Right hindlimb (tissue), 1 donor: ENCODE data around the gene CCDC57.

Experiments used
- DNase-seq: peaks from one replicate; pipeline ENCODE4 v3.0.0-alpha.2; 2018

Gene CCDC57

DNA sequence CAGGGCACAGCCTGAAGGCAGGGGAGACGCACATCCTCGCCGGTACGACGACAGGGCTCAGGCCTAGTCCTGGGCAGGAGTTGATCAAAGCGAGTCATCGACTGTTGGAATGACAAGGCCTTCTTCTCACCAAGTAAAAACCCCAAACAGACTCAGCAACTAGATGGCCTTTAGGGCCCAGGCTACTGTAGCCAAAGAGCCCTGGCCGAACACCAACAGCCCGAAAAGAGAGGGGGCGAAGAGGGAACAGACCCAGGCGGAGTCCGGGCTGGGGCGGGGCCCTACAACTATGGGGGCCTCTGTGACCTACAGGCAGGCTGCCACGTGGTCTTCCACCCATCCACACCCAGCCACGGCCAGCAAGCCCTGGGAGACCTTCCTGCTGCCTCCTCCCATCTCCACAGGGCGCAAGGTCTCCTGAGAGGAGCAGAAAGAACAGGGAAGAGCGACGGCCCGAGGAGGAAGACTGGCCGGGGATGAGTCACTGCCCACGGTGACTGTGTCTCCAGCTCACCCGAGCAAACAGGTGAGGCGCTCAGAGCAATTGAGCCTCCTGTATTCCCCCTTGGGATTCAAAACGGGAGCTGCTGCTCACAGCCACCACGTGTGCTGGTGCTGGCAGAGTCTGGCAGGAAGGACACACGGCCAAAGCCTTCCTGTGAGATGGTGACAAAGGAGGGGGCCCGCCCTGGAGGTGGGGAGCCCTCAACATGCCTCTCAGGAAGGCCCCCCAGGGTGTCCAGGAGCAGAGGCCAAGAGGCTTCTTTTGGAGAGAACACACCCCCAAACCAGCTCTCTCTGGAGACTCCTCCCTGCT is 33.9 kb upstream of the CCDC57 start:
- no peak for DNase-seq

DNA sequence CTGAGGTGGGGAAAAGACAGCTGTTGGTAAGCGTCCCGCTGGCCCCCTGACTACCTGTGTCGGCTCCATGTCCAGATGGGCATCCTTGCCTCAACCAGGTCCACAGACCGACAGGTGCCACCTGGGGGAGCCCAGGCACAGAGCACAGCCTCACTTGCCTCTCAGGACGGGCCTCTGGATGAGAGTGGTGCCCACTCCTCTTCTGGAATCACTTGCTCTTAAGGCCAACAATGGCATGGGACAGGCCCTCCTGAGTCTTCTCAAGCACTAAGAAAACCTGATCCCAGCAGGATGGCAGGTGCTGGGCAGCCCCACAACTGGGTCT is 33.4 kb upstream of the CCDC57 start:
- no peak for DNase-seq

DNA sequence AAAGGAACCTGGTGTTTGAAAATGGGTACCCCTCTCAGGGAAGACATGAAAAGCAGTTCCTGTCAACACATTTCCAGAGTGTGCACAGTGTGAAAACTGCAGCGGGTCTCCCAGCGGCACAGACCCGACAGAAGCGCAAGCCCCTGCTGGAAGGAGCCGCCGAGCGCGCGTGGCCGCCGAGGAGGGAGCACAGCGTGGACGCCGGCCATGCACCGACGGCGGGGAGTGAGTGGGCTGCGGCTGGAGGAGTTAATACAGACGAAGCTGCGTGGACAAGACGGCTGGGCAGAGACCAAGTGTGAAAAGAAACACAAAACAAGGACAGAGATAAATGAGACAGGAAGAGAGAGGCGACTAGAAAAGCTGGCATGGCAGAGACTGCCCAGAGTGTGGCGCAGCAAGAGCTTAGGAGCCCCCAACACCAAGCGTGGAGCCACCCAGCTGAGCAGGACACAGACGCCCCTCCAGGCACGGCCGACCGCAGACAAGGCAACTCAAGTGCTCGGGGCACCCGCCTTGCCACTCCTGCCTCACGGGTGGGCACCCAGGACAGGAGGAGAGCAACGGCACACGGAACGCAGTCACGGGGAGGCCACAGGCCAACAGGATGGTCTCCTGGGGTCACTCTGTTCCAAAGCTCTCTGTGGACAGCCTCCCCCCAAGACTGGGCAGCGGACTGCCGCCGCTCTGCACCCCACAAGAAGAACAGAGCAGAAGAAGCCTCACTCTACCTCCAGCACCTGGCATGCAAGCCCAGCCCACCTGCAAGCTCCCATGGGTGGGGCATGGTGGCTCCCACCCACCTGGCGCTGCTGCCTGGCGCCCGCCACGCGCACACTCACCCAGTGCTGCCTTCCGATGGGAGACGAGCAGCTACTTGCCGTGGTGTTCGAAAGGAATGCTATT is 32.7 kb upstream of the CCDC57 start:
- DNase-seq = no peak

DNA sequence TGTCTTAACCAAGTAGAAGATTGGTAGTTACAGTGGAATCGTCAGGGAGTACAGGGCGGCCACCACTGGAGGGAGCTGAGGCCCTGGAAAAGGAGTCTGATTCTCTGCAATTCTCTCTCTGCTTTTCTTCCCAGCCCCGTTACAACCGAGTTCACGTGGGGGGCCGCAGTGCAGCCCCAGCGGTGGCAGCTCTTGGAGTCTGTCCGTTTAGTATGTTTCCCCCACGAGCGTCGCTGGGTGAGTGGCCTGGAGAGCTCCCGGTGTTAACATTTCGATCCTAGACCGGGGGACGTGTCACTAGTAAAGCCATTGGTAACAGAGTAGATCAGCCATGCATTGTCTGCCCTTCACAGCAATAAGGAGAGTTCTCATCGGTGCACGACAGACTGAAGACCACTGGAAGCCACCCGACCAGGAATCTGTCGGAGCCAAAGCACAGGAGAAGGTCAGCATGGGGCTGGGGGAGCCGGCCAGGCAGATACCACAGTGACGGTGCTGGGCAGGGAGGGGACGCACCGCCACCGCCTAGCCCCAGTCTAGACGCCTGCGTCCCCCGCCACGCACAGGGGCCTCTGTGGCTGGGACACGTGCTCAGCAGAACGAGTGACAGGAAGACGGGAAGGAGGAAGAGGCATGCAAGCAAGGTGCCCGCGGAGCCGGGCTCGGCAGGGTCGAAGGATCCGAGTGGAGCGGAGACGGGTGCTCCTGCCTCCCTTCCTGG is 31.9 kb upstream of the CCDC57 start:
- DNase-seq = no peak

DNA sequence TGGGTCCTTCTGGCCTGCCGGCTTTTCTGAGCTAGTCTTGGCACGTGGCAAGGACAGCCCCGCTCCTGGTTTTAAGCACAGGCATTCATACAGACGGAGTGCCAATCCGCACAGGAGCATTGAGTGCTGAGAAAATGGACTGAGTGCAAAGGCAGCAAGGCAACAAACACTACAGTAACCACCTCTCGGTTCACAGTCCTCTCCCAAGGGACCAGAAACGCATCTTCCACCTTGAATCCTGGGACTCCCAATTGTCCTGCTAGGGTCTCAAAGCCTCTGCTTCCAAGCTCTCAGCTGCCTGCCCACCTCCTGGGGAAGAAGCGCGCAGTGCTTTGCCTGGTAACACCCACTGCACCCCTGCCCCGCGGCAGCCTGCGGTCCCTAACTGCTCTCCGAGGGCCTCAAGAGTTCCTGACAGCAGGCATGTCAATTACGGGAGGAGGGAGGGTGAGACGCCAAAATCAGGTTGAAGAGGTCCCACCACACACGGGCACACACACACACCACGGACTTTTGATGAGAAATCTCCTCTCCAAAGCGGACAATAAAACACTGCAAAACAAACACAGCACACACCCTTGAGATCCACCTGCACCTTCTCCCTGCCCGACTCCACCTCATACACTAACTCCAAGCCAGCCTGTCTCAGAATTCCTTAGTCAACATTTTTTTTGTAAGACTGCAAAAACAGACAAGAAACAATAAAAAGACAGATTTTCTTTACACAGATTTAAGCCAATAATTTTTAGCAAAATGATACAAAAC is 31.2 kb upstream of the CCDC57 start:
- DNase-seq = no peak

DNA sequence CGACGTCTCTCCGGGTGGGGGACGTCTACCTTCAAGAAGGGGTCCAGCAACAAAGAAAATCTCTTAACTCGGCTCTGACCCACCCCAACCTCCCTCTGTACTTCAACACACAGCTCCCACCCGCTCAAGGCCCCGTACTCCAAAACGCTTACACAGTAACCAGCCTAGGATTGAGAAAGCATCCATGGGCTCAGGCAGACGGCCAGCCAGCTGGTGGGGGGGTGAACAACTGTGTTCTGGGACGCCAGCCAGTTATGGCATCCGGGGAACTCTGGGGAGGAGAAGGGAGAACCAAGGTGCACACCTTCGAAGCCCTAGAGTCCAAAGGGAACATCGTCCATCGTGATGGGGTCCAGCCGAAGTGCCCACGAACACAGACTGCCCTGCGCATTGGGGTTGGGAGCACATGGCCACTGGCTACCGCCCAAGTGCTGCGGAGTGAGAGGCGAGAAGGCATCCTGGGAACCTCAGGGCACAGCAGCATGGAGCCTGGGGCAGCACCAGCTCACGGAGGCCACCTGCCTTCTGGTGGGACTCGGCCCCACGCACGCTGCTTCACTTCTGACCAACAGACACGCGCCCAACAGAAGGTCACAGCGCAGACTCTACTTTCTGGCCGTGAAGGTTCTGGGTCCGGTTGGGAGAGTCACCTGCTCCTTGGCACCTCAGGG is 30.5 kb upstream of the CCDC57 start:
- peak; percentile 87 for DNase-seq

DNA sequence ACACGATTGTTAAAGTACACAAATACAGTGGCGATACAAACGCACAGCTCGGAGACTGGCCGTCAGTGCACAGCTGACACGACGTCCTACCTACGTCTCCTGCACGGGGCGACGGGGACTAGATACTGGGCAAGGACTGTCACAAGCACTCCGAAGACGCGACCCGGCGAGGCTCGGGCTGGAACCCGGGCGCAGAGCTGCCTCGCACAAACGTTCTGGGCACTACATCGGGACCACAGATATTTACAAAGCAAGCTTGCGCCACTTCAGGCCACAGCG is 30.0 kb upstream of the CCDC57 start:
- no peak for DNase-seq

DNA sequence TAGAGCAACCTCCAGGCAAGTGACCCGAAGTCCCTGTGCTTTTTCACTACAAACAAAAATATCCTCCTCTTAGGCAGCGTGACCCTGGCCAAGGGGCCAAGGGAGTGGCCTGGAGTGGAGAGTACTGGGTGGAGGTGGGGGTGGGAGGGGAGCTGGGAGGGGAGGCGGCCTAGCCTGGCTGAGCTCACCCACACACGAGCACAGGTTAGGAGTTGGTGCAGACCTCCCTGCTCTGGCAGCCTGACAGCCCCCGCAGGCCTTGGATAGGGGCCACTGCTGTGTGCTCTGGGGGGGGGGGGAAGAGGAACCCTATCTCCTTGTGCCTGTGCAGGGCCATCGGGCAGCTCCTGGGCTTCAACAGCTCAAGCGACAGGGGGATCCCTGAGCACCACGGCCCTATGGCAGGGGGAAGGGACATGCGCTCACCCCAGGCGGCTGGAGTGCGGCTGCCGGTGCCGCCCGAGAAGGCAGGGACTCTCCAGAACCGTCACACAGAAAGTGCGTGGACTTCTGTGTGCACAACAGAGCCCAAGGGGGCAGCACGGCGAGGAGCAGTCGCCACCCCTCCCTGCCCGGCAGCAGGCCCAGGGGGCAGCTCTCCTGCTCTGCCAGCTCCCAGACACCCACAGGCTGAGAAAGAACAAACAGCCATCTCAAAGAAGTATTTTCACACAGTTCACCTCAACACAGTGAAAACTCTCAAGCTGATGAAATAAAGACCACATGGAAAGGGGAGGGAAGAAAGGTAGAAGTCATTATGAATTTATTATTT is 29.5 kb upstream of the CCDC57 start:
- peak; percentile 58 for DNase-seq

DNA sequence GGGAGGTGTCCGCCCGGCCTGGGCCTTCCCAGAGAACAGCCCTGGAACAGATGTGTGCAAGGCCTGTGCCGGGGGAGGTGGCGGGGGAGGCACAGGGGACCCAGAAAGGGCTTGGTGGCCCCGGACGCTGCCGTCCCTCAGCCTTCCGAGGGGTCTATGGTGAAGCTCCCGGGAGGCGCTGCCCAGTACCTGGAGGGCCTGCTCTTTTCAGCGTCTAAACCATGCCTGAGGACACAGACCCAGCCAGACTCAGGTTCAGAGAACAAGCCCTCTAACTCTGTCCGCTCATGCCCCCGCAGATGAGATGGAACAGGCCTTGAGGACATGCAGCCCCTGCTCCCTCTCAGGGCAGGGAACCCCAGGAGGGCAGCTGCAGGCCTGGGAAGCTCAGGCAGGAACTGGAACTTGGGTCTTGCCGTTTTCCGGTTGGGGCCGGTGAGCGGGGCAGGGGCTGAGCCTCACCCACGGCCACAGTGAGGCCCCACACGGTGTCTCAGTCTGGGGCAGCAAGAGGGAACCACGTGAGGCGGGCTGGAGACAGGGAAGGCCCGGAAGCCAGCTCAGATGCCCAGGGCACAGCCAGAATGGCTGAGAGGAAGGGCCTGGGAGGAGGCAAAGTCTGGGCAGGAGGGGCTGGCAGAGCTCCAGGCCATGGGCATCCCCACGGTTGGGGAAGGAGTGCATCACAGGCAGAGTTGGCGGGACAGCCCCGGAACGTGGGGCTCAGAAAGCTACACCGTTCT is 28.7 kb upstream of the CCDC57 start:
- DNase-seq = peak; percentile 75

DNA sequence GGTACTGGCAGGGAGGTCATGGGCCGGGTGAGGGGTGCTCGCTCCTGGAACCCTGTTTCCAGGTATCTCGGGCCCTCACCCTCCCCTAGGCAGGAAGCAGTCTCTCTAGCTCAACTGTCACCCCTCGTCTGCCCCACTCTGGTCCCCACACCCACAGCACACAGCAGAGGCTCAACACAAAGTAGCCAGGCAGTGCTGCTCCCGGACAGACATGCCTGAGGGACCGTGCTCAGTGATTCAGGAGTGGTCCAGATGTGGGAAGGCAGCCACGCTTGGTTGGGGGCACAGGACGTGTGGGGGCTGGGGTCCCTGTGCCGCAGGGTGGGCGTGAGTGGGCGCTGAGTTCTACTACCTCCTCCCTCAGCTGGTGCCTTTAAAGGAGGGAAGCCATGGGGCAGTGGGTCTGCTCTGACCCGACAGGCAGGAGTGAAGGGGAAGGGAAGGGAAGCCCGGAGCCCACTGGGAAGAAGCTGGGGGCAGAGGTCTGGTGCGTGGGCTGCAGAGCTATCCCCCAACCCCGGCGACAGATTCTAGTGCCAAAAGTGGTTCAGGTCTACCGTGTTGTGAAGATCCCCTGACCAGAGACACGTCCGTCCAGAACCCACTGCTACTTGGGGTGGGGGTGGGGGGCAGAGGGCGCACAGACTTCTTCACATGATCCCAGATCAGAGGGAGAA is 28.0 kb upstream of the CCDC57 start:
- DNase-seq = no peak

DNA sequence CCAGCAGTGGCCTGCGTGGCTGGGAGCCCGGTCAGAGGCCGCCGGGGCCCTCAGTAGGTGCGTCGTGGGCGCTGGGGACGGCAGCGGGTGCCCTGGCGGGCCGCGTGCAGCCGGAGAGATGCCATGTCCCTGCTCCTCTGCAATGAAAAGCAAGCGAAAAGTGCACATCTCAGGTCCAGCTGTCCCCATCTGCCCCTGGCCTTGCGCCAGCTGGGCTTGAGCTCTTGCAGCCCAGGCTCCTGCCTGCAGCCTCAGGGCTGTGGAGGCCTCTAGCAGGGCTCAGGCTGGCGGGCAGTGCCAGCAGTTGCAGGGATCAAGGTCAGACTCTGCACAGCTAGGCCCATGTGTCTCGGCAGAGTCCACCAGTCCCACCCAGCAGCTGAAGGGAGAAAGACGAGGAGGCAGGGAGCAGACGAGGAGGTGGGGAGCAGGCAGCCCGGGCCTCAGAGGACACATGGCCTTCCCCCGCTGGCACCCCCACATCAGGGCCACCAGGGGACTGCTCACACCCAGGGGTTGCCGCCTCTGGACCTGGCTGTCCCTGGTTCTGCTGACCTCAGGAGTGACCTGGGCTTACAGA is 27.4 kb upstream of the CCDC57 start:
- peak; percentile 81 for DNase-seq

DNA sequence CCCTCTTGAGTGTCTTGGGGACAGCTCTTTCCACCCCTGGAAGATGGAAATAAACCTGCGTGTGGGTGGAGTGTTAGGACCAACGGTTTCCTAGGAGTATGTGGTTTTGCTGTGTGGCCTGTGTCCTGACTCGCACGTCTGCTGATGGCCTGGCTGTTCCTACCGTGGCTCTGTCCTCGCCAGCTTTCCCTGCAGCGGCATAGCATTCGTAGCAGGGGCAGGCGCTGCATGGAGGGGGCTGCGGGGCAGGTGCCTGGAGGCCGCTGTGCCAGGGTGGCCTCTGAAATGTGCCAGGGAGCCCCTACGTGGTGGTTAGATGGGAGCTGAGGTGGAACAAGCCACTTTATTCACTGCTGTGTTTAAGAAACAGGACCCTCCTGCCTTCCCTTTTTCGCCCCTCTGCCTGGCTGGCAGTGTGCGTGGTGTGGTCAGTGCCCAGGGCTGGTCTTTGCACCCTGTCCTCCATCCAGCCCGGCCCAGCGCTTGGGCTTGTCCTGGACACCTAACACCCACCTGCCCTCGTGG is 26.8 kb upstream of the CCDC57 start:
- DNase-seq = peak; percentile 25

DNA sequence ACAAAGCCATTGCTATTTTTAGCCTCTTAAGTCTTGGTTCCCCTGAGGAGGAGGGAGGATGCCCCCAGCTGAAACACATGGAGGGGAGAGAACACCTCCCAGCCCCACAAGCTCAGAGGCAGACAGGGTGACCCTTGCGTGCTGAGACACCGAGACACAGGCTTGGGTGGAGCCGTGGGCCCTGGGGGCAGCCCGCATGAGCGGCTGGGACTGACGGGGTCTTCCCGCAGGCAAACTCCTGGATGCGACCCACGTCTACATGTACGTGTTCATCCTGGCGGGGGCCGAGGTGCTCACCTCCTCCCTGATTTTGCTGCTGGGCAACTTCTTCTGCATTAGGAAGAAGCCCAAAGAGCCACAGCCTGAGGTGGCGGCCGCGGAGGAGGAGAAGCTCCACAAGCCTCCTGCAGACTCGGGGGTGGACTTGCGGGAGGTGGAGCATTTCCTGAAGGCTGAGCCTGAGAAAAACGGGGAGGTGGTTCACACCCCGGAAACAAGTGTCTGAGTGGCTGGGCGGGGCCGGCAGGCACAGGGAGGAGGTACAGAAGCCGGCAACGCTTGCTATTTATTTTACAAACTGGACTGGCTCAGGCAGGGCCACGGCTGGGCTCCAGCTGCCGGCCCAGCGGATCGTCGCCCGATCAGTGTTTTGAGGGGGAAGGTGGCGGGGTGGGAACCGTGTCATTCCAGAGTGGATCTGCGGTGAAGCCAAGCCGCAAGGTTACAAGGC is 26.0 kb upstream of the CCDC57 start:
- peak; percentile 51 for DNase-seq

DNA sequence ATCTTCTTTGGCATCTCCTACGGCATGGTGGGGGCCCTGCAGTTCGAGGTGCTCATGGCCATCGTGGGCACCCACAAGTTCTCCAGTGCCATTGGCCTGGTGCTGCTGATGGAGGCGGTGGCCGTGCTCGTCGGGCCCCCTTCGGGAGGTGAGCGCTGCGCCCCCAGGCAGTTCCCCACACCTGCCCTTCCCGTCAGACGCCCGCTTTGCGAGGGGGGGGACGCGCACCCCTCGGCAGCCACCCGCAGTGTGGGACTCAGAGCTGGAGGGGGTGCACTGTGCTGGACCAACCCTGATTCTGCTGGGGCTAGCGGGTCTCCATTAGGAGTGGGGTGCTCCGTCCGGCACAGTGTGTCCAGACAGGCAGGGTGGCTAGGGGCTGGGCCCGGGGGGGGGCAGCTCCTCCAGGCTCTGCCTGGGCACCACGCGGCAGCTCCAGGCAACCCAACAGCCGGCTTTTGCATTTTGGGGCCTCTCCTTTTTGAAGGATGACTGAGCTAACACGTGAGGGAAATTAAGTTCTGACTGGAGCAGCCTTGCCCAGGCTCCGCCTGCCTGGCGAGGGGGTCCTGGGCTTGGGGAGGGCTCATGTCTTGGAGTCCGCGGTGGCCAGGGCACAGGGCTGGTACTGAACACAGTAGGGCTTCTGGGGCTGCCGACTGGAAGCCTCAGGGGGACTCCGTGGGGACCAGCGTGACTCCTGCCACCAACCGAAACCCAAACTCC is 25.3 kb upstream of the CCDC57 start:
- peak; percentile 24 for DNase-seq

DNA sequence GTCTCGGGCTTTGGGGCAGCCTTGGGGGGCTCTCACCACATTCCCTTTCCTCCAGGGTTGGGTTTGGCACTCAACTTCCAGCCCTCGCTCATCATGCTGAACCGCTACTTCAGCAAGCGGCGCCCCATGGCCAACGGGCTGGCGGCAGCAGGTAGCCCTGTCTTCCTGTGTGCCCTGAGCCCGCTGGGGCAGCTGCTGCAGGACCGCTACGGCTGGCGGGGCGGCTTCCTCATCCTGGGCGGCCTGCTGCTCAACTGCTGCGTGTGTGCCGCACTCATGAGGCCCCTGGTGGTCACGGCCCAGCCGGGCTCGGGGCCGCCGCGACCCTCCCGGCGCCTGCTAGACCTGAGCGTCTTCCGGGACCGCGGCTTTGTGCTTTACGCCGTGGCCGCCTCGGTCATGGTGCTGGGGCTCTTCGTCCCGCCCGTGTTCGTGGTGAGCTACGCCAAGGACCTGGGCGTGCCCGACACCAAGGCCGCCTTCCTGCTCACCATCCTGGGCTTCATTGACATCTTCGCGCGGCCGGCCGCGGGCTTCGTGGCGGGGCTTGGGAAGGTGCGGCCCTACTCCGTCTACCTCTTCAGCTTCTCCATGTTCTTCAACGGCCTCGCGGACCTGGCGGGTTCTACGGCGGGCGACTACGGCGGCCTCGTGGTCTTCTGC is 24.6 kb upstream of the CCDC57 start:
- peak; percentile 24 for DNase-seq

DNA sequence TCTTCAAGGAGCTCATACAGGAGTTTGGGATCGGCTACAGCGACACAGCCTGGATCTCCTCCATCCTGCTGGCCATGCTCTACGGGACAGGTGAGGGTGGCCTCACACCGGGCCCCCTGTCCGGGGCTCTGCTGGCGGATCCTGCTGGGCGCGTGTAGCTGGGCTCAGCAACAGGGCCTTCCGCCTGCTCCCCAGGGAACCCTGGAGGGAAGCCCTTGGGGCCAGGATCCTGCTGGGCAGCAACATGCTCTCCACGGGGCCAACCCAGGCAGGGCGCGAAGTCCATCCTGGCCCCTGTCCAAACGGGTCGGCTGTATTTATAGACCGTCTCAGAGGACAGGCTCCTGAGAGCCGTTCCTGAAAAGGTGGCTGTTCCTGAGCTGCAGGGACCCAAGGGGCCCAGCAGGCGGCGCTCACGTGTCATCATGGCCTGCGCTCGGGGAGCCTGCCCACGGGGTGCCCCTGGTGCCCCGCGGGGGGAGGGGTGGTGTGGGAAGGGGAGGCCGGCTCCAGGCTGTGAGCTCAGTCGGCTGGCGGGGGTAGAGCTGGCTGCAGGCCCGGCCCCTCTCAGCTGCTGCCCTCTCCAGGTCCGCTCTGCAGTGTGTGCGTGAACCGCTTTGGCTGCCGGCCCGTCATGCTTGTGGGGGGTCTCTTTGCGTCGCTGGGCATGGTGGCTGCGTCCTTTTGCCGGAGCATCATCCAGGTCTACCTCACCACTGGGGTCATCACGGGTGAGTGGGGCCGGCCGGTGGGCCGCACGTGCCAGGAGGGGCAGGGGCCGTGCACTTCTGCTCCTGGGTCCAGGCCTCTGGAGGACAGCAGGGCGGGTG is 23.7 kb upstream of the CCDC57 start:
- DNase-seq = peak; percentile 81

DNA sequence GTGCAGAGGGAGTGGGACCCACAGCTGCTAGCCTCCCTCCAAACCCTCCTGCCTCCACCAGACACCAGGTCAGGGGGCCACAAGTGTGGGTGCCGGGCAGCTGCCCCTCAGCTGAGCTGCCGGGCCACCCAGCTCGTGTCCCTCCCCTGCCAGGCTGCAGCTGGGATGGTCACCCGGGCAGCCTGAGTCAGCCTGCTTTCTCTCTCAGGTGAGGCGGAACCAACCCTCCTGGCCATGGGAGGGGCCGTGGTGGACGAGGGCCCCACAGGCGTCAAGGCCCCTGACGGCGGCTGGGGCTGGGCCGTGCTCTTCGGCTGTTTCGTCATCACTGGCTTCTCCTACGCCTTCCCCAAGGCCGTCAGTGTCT is 23.1 kb upstream of the CCDC57 start:
- DNase-seq = no peak
